ENCODE data around the gene CPT1B.

- TF ChIP-seq CTCF (IDR thresholded peaks at IDR 0.05; ENCODE audit: insufficient read depth, low read depth, low read length) (no peak), EZH2 (IDR thresholded peaks at IDR 0.05; ENCODE audit: insufficient read depth, low read length) (no peak)
Measured at GRCh38 chr22:50602338-50602700, 24.1 kb upstream of the CPT1B start.
